Stimulated activated CD4-positive, alpha-beta T cell treated with anti-CD3 and anti-CD28 coated beads, Interleukin-15, amount 100 ng/mL, for 1 hour (primary cell): ENCODE measurements around the gene PDPR.
"Not testable (repeated sequence)": the region's sequence is repeated elsewhere in the genome, so short reads cannot be mapped to it uniquely, and the experiment has no call there.

ENCODE experiments used
- DNase-seq, 2 donors: peaks; one replicate each; pipeline ENCODE4 v3.0.0-alpha.2; 2020; ENCODE audit warnings: low read depth in 1 of 2, low spot score in 1 of 2

Gene PDPR

DNA sequence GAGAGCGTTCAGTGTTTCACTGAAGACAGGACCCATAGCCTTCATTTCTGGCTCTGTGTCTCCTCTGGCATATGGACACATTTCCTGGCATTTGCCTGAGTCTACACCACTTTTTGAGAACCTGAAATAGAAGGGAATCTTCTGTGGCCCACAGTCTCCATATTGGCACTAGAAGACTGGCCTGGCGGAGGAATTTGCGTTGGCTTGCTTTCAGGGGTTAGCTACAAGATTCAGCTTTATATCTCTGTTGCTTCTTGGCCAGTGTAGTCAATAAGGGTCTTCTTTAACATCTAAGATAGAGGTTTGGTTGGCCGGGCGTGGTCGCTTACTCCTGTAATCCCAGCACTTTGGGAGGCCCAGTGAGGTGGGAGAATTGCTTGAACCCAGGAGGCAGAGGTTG lies 46.7 kb downstream of the PDPR start:
- no peak for DNase-seq

GRCh38 chr16:70161350-70161749 lies 47.2 kb downstream of the PDPR start:
- no peak for DNase-seq

DNA sequence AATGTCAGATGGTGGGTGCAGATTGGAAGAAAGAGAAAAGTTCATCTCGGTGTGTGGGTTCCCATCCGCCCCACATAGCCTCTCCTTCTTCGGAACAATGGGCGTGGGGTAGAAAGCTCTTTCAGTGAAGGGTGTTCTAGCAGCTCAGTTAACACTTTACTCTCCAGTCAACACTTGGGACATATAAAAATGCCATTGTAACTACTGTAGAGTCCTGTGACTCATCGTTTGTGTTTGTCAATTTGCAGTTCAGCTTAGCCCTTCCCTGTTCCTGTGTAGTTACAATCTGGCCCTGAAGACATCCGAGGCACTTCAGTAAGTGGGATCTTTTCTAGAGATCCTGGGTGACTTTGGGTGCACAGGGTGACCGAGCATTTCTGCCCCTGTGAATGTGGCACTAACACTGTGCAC lies 47.9 kb downstream of the PDPR start:
- DNase-seq: no peak

DNA sequence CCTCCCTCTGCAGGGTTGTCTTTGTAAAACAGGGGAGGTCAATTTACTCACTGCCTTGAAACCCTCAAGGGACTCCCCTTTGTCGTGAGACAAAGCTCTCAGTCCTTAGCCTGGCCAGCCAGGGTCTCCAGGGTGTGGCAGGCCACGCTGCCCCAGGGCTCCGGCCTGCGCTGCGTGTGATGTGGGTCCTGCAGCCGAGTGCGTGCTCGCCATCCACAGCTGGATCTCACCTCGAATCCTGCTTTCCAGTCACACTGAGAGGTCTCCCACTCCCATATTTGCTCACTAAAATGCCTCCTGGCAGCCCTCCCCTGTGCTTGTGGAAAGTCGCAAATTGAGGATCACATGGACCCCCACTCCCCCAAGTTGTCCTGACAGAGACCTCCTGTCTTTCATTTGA lies 49.5 kb downstream of the PDPR start:
- no peak for DNase-seq

GRCh38 chr16:70166688-70167087 lies 52.6 kb downstream of the PDPR start:
- not testable (repeated sequence) for DNase-seq

DNA sequence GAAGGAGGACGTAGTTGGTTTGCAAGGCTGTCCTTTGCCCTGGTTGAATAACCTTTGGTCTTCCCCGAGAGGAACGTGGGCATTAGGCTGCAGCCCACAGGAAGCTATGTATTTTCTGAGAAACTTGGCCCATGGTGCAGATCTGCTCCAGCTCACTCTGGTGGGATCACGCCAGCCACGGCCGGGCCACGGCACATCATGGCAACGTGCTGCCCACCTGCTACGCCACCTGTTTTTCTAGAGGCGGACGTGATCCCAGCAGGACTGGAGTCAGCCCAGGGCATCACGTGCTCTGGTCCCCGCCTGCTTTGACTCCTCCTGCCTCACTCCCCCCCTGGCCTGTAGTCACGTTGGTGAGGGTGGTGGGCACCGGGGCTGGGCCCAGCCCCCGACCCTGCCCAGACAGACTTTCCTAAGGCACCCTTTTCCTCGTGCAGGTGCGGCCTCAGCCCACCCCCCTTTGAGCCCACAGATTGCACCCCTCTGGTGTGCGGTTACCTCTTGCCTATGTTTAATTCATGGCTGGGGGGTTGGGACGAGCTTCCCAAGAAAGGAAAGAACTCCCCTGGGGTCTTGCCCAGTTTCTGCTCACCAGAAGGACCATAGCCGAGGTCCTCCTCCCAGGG lies 59.2 kb downstream of the PDPR start, which contains the start of gene CLEC18C:
TSS of gene CLEC18C (plus strand) at position 576 of the 626 bp plus-strand sequence. CDS start 492 bp downstream, outside the sequence.
- DNase-seq: not testable (repeated sequence)

DNA sequence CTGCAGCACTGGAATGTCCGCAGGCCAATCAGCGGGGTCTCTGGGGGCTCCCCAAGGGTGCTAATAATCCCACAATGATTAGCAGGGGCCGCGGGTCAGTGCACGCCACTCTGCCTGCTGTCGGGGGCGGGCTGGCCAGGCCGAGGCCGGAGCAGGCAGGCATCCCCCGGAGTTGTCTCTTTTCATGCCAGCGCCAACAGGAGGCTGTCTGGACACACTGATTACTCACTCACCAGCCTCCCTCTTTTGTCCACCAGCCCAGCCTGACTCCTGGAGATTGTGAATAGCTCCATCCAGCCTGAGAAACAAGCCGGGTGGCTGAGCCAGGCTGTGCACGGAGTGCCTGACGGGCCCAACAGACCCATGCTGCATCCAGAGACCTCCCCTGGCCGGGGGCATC lies 59.8 kb downstream of the PDPR start:
- not testable (repeated sequence) for DNase-seq

DNA sequence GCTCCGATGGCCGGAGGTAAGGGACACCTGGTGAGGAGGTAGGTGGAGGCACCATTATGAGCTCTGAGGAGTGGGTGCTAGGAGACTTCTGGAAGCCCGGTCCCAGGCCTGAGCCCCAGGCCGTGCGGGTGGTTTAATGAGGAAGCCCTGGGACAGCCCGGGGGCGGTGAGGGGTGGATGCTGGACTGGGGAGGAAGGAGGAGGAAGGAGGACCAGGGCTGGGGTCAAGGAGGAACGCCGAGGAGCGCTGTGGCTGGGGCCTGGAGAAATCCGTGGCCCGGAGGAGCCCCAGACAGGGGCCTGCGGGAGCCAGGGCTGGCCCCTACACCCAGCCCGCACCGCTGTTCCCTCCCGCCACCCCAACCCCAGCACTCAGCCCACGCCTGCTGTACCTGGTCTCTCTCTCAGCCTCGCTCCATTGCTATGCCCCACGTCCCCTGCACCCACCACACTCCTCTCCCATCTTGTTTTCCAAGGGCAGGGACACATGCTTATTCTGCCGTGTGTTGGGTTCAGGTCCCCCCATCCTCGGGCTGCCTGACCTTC lies 60.3 kb downstream of the PDPR start:
- not testable (repeated sequence) for DNase-seq

DNA sequence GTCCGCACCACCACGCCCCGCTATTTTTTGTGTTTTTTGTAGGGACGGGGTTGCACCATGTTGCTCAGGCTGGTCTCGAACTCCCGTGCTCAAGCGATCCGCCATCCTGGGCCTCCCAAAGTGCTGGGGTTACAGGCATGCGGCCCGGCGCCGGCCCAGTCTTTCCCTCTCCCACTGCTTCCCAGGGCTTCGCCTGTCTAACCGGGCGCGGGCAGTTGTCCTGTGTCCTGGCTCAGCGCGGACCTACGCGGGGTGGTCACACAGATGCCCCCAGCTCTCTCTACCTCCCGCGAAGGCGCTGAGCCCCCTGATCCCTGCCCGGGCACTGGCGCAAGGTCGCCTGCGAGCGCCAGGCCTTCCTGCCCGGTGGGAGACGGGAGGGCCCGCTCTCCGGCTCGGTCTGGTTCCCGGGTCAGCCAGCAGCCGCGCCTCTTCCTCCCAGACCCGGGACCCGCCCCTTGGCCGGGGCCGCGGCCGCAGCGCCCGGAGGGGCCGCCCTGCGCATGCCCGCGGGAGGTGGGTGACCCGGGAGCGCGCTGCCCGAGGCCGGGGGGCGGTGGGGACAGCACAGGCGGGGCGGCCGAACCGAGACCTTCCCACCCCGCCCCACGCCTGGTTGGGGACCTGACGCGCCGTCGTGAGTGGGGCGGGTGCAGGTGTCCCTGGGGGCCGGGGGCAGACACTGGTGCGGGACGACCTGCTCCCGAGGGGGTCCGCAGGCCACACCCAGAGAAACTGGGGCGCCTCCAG lies 73.9 kb downstream of the PDPR start:
- DNase-seq: not testable (repeated sequence)

- not testable (repeated sequence) for DNase-seq
Observed at GRCh38 chr16:70188608-70188915, 74.4 kb downstream of the PDPR start.

DNA sequence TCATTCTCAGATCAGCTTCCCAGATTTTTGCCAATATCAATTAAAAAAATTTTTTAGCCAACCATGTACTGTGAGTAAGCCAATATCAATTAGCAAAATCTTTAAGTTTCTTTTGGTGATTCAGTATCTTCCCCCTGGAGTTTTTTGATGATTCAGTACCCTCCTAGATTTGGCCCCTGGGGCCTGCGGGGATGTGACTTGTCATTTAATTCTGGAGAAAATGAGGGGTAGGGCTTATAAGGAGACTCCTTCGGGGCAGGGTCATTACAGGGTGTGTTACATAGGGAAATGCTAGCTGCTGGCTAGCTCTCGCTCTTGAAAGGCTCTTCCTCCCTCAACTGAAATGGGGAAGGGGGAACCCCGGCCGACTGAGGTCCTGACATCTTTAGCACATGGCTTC lies 76.4 kb downstream of the PDPR start:
- not testable (repeated sequence) for DNase-seq

DNA sequence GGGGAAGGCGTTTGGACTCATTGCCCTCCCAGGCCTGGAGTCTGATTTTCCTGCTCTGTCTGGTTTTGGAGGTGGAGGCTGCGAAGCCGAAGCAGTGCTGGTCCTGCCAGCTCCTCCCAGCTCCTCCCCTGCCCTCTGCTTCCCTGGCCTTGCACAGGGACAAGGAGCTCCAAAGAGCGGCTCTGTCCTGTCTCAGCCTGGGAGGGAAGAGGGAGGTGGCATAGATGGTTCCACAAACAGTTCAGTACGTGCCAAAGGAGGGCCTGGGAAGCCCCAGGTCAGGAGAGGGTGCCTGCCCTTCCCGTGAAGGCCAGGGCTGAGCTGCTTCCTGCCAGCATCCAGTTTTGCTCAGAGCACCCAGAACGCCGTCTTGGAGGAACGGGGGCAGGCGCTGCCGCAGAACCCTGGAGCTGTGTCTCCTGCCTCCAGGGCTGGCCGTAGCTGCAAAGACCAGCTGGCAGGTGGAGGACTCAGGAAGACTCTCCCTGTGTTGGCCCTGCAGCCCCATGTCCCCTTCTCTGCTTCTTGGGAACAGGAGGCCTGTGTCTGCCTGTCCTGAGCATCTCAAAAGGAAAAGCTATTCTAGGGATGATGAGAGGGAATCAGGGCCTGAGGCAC lies 82.7 kb downstream of the PDPR start:
- DNase-seq: not testable (repeated sequence)

- not testable (repeated sequence) for DNase-seq
Observed at GRCh38 chr16:70197611-70198010, 83.5 kb downstream of the PDPR start.

- DNase-seq: not testable (repeated sequence)
Observed at GRCh38 chr16:70198230-70198629, 84.1 kb downstream of the PDPR start.

- not testable (repeated sequence) for DNase-seq
Observed at GRCh38 chr16:70198666-70199065, 84.5 kb downstream of the PDPR start.

GRCh38 chr16:70199170-70199569 lies 85.0 kb downstream of the PDPR start:
- not testable (repeated sequence) for DNase-seq

- DNase-seq: not testable (repeated sequence)
Observed at GRCh38 chr16:70200063-70200462, 85.9 kb downstream of the PDPR start.

DNA sequence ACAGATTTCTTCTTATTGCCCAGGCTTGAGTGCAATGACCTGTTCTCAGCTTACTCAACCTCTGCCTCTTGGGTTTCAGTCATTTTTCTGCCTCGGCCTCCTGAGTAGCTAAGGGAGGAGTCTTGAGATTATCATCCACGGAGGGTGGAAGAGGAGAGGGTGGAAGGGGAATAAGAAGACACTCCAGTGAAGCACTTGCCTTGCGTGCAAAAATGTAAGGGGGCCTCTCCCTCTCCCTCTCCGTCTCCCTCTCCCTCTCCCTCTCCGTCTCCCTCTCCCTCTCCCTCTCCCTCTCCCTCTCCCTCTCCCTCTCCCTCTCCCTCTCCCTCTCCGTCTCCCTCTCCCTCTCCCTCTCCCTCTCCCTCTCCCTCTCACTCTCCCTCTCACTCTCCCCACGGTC lies 89.4 kb downstream of the PDPR start:
- not testable (repeated sequence) for DNase-seq

DNA sequence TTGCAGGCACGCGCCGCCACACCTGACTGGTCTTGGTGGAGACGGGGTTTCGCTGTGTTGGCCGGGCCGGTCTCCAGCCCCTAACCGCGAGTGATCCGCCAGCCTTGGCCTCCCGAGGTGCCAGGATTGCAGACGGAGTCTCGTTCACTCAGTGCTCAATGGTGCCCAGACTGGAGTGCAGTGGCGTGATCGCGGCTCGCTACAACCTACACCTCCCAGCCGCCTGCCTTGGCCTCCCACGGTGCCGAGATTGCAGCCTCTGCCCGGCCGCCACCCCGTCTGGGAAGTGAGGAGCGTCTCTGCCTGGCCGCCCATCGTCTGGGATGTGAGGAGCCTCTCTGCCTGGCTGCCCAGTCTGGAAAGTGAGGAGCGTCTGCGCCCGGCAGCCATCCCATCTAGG lies 89.9 kb downstream of the PDPR start:
- not testable (repeated sequence) for DNase-seq

DNA sequence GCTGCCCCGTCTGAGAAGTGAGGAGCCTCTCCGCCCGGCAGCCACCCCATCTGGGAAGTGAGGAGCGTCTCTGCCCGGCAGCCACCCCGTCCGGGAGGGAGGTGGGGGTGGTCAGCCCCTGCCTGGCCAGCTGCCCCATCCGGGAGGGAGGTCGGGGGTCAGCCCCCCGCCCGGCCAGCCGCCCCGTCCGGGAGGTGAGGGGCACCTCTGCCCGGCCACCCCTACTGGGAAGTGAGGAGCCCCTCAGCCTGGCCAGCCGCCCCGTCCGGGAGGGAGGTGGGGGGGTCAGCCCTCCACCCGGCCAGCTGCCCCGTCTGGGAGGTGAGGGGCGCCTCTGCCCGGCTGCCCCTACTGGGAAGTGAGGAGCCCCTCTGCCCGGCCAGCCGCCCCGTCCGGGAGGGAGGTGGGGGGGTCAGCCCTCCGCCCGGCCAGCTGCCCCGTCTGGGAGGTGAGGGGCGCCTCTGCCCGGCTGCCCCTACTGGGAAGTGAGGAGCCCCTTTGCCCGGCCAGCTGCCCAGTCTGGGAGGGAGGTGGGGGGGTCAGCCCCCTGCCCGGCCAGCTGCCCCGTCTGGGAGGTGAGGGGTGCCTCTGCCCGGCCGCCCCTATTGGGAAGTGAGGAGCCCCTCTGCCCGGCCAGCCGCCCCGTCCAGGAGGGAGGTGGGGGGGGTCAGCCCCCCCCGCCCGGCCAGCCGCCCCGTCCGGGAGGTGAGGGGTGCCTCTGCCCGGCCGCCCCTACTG lies 90.7 kb downstream of the PDPR start:
- not testable (repeated sequence) for DNase-seq

GRCh38 chr16:70206382-70206781 lies 92.2 kb downstream of the PDPR start:
- DNase-seq: not testable (repeated sequence)
